GM12878 (cell line): ENCODE data around the gene CHMP4A.

Source experiments
- CEBPB ChIP-seq, 2 experiments: fragments of 150-350 bp in 1 of 2; IDR thresholded peaks; 2 replicates each; pipeline ENCODE4 v1.6.1; 2012 to 2014; ENCODE audit warnings: low read depth in 2 of 2, low read length in 2 of 2, borderline replicate concordance in 1 of 2, inconsistent platforms in 1 of 2
- CHD2 ChIP-seq: IDR thresholded peaks from 2 replicates; pipeline ENCODE4 v1.6.1; 2011; ENCODE audit warnings: low read depth, low read length, improper control_type of control experiment, borderline replicate concordance
- ESRRA ChIP-seq: IDR thresholded peaks from 2 replicates; pipeline ENCODE4 v1.6.1; 2012; ENCODE audit warnings: mild to moderate bottlenecking, low read length, improper control_type of control experiment
- GABPA ChIP-seq: IDR thresholded peaks from 2 replicates; pipeline ENCODE4 v1.6.1; 2014; ENCODE audit warnings: antibody characterized with exemption, low read depth, mild to moderate bottlenecking, inconsistent platforms
- HCFC1 ChIP-seq: fragments of 150-350 bp; IDR thresholded peaks from 2 replicates; pipeline ENCODE4 v1.6.1; 2014; ENCODE audit warnings: low read length
- HDGF ChIP-seq: fragments of 450-650 bp; IDR thresholded peaks from 2 replicates; pipeline ENCODE4 v1.6.1; 2016; ENCODE audit warnings: antibody characterized with exemption
- JUND ChIP-seq: IDR thresholded peaks from 2 replicates; pipeline ENCODE4 v1.6.1; 2012; ENCODE audit warnings: low read depth, mild to moderate bottlenecking, low read length, improper control_type of control experiment, moderate library complexity
- POLR2A ChIP-seq: IDR thresholded peaks from 2 replicates; pipeline ENCODE4 v1.6.1; 2011; ENCODE audit warnings: low read depth, mild to moderate bottlenecking, low read length
- POLR2AphosphoS5 ChIP-seq: IDR thresholded peaks from 2 replicates; pipeline ENCODE4 v1.6.1; 2011; ENCODE audit warnings: mild to moderate bottlenecking, low read length, inconsistent platforms
- TCF3 ChIP-seq: IDR thresholded peaks from 2 replicates; pipeline ENCODE4 v1.6.1; 2012; ENCODE audit warnings: low read depth, mild to moderate bottlenecking, low read length, borderline replicate concordance; ENCODE audit not compliant: insufficient read depth
- YY1 ChIP-seq: IDR thresholded peaks from 2 replicates; pipeline ENCODE4 v1.6.1; 2011; ENCODE audit warnings: low read depth, mild to moderate bottlenecking, low read length
- TF ChIP-seq, protein P1 (sequence below), 3 experiments: IDR thresholded peaks in 2 of 3; conservative IDR thresholded peaks in 1 of 3; 2 replicates each; pipeline ENCODE4 v1.5.1; 2011; ENCODE audit warnings: low read depth in 3 of 3, low read length in 3 of 3, mild to moderate bottlenecking in 3 of 3, control low read depth in 2 of 3, moderate library complexity in 2 of 3, inconsistent platforms in 1 of 3, mixed read lengths in 1 of 3; ENCODE audit not compliant: control insufficient read depth in 2 of 3, insufficient read depth in 1 of 3; ENCODE audit errors: extremely low read depth in 1 of 3
- TF ChIP-seq, protein P2 (sequence below): IDR thresholded peaks from 2 replicates; pipeline ENCODE4 v1.6.1; 2012; ENCODE audit warnings: low read depth, low read length, improper control_type of control experiment

DNA sequence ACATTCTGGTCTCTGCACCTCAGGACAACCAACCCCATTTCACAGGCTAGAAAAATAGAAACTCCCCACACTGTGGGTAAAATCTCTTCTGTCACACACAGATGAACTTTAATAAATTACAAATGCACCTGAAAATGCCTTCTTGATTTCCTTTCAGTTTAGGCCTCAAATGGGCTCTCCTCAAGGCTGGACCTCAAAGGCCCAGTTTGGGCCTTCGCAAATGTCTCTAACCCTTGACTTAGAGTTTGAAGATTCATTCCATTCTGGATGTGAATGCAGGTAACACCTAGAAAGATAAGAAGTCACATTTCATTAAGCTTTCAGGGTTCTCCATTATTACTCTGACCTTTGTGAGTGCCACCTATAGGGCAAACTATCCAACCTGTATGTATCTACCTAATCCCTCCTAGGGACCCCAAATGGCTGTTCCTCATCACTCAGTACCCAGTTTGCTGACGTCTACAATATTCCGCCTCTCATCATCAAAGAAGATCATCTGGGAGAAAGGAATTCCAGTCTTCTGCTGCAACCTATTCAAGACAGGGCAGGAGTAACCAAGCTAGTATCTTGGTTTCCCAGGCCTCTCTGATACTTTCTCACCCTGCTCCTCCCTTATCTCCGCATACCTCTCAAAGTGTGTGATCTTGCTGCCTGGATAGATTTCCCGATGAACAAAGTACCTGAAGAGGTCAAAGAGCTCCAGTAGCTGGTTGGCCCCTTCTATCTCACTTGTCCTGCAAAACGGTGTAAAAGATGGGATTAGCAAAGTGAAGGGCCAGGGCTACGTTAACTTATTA, 776 bp upstream of the CHMP4A start:
- TF ChIP-seq, protein P1, sequence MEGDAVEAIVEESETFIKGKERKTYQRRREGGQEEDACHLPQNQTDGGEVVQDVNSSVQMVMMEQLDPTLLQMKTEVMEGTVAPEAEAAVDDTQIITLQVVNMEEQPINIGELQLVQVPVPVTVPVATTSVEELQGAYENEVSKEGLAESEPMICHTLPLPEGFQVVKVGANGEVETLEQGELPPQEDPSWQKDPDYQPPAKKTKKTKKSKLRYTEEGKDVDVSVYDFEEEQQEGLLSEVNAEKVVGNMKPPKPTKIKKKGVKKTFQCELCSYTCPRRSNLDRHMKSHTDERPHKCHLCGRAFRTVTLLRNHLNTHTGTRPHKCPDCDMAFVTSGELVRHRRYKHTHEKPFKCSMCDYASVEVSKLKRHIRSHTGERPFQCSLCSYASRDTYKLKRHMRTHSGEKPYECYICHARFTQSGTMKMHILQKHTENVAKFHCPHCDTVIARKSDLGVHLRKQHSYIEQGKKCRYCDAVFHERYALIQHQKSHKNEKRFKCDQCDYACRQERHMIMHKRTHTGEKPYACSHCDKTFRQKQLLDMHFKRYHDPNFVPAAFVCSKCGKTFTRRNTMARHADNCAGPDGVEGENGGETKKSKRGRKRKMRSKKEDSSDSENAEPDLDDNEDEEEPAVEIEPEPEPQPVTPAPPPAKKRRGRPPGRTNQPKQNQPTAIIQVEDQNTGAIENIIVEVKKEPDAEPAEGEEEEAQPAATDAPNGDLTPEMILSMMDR (IDR thresholded peaks at IDR 0.05 in 2 of 3, conservative IDR thresholded peaks at IDR 0.05 in 1 of 3; ENCODE audit: control insufficient read depth in 2 of 3, extremely low read depth in 1 of 3, insufficient read depth in 1 of 3, low read depth in 3 of 3, low read length in 3 of 3), result no peak
- TF ChIP-seq POLR2AphosphoS5 (no peak), YY1 (no peak), POLR2A (no peak), HDGF (no peak), CHD2 (no peak), CEBPB (IDR thresholded peaks at IDR 0.05; ENCODE audit: borderline replicate concordance in 1 of 2, low read depth in 2 of 2, low read length in 2 of 2) (no peak), ESRRA (no peak), TCF3 (no peak), HCFC1 (no peak), JUND (no peak), GABPA (no peak)
- TF ChIP-seq, protein P2, sequence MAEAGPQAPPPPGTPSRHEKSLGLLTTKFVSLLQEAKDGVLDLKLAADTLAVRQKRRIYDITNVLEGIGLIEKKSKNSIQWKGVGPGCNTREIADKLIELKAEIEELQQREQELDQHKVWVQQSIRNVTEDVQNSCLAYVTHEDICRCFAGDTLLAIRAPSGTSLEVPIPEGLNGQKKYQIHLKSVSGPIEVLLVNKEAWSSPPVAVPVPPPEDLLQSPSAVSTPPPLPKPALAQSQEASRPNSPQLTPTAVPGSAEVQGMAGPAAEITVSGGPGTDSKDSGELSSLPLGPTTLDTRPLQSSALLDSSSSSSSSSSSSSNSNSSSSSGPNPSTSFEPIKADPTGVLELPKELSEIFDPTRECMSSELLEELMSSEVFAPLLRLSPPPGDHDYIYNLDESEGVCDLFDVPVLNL, result no peak
